D721Med (cell line): Measurements from ENCODE around the gene CPN1.

Source experiments
- DNase-seq: peaks from one replicate; pipeline ENCODE4 v3.0.0; 2011; ENCODE audit warnings: low spot score; ENCODE audit not compliant: insufficient read length
- FAIRE-seq: peaks from 2 replicates; lab custom pipeline; 2011; peaks lifted over from hg19 to GRCh38; lab: Jason Lieb, UNC
- TF ChIP-seq, protein P1 (sequence below): IDR thresholded peaks from 2 replicates; pipeline ENCODE4 v1.5.1; 2012; ENCODE audit warnings: mild to moderate bottlenecking, control low read depth; ENCODE audit not compliant: insufficient read depth; ENCODE audit errors: missing control alignments

CPN1 gene

DNA sequence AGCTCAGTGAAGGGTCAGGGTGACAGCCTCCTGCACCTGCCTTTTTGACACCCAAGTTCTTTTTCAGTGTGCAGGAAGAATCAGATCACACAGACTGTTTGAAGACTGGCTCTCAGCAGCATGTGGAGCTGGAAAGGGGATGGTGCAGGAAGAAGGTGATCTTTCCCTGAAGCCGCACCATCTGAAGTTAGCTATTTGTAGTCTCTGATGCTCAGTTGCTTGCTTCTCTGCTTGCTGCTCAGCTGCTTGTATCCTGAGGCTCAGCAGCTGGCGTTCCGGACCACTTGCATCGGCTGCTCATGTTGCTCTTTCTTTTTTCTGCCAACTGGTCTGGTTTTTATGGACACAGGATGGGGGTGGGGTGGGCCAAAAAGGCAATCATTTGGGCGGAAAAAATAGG is 56.1 kb downstream of the CPN1 start:
- FAIRE-seq, result no peak
- DNase-seq, result no peak
- TF ChIP-seq, protein P1, sequence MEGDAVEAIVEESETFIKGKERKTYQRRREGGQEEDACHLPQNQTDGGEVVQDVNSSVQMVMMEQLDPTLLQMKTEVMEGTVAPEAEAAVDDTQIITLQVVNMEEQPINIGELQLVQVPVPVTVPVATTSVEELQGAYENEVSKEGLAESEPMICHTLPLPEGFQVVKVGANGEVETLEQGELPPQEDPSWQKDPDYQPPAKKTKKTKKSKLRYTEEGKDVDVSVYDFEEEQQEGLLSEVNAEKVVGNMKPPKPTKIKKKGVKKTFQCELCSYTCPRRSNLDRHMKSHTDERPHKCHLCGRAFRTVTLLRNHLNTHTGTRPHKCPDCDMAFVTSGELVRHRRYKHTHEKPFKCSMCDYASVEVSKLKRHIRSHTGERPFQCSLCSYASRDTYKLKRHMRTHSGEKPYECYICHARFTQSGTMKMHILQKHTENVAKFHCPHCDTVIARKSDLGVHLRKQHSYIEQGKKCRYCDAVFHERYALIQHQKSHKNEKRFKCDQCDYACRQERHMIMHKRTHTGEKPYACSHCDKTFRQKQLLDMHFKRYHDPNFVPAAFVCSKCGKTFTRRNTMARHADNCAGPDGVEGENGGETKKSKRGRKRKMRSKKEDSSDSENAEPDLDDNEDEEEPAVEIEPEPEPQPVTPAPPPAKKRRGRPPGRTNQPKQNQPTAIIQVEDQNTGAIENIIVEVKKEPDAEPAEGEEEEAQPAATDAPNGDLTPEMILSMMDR, result no peak

DNA sequence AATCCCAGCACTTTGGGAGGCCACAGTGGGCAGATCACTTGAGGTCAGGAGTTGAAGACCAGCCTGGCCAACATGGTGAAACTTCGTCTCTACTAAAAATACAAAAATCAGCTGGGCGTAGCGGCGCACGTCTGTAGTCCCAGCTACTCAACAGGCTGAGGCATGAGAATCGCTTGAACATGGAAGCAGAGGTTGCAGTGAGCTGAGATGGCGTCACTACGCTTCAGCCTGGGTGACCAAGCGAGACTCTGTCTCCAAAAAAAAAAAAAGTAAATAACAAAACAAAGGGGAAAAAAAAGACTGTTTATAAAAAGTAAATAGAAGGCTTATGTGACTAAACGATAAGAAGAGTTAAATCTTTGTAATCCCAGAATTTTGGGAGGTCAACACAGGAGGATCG is 56.9 kb downstream of the CPN1 start:
- TF ChIP-seq, protein P1, result no peak
- no peak for DNase-seq
- no peak for FAIRE-seq

DNA sequence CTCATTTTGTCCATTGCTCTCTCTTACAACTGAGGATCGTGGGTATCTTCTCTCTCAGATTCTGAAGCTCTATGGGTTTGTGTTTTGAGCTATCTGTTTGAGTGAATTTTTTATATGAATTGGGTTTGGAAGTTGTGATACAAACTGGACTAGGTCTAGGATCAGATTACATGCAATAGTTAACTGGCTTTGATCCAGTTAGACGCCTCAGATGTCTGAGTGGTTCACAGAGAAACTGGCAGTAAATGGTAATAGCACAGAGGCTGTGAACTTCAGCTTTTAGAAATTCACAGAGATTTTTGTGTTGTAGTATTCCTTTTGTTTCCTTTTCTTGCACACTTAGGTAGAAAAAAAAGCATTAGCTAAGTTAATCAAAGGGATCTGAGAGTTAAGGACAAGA is 59.3 kb downstream of the CPN1 start:
- TF ChIP-seq, protein P1, result no peak
- no peak for FAIRE-seq
- no peak for DNase-seq

DNA sequence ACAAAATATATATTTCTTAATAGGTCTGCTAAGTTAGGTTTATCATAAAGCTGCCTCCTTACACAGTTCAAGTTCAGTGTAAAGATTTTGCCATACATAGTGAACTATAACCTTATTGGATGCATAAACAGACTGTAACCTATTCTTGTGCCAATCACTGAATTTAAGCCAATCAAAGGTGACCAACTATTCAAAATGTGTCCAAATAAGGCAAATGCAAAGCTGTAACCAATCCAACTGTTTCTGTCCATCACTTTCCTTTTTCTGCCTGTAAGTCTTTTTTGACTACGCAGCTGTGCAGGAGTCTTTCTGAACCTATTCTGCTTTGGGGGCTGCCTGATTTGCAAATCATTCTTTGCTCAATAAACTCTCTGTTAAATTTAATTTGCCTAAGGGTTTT is 60.3 kb downstream of the CPN1 start:
- TF ChIP-seq, protein P1, result no peak
- no peak for DNase-seq
- no peak for FAIRE-seq

DNA sequence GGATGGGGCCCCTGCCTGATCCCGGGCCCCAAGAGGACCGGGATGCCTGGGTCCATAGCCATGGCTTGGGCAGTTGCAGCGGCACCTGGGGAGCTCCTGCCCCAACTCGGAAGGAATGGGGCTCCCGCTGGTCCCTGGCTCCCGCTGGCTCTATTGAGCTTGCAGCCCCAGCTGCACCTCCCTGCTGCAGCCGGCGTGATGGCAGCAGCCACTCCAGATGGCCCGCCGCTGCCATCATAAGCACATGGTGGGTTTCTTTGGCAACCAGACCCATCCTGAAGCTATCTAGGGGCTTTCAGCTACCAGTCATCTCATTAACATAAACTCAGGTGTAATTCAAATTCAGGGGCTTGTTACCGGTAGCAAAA is 60.8 kb downstream of the CPN1 start:
- TF ChIP-seq, protein P1, result no peak
- DNase-seq (no peak), FAIRE-seq (no peak)

DNA sequence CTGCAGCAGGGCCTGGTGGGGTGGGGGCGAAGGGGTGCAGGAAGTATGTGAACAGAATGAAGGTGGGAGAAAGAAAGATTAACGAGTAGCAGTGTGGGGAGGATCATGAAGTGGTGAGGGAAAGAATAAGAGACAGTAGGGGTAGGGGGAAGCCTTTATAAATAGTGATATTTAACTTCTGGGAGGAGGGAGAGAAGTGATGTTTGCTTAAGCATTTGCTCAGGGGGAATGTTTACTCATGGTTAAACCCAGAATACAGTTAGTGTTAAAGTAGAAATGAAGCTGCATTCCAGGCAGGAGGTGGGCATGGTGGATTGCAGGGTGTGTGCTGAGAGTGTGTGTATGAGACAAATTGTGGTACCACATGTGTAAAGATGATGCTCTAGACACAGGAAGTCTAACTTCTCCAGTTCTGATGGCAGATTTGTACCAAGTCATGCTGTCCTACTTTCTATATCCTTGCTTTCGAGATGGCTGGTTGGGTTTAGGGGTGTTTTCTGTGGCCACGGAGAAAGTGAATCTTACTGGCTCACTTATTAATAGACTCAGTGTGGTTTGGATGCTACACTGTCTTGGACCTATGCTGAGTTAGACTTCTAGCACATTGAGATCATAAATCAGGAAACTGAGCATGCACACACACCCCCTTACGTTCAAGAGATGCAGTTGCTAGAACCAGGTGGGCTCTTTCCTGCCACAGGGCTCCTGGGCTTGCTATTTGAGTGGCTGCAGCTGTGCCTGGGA is 61.4 kb downstream of the CPN1 start:
- FAIRE-seq (no peak), DNase-seq (no peak)
- TF ChIP-seq, protein P1, result no peak

DNA sequence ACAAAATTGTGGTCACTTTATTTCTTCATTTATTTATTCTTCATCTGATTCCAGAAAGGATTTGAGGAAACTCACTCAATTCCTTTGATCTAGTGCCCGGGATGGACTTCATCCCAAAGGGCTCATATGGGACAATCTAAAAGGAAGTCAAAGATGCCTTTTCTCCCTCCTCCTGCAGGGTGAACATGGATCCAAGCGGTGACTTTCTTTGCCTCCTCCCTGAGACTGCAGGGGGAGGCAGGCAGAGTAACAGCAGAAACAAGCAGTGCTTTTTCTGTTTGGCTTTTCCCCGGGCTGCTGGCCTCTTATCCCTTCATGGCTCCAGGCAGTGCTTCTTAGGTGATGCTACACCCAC is 61.9 kb downstream of the CPN1 start:
- DNase-seq (no peak), FAIRE-seq (no peak)
- TF ChIP-seq, protein P1, result no peak
